Skeletal muscle tissue (tissue), 4 donors: ENCODE results near the gene FSTL4. TPM values are rescaled to one million over a fixed set of nuclear protein-coding genes. Genes with fewer than 3 reads are reported as not detected.

ENCODE experiments used
- H3K27ac ChIP-seq: one replicate; pipeline ENCODE4 v1.7.0; 2013; ENCODE audit warnings: mild to moderate bottlenecking, low read depth, low read length, inconsistent platforms
- H3K27me3 ChIP-seq, 3 donors: one replicate each; pipeline ENCODE4 v1.7.0; 2013; ENCODE audit warnings: low read length in 3 of 3; ENCODE audit not compliant: control insufficient read depth in 3 of 3, insufficient read depth in 3 of 3
- H3K36me3 ChIP-seq, 3 donors: one replicate each; pipeline ENCODE4 v1.7.0; 2013; ENCODE audit warnings: low read length in 3 of 3; ENCODE audit not compliant: control insufficient read depth in 3 of 3, insufficient read depth in 3 of 3
- H3K4me1 ChIP-seq, 3 donors: one replicate each; pipeline ENCODE4 v1.7.0; 2013; ENCODE audit warnings: low read length in 3 of 3, mild to moderate bottlenecking in 3 of 3; ENCODE audit not compliant: control insufficient read depth in 3 of 3, insufficient read depth in 3 of 3
- H3K4me3 ChIP-seq, 3 donors: one replicate each; pipeline ENCODE4 v1.7.0; 2013; ENCODE audit warnings: low read length in 3 of 3
- H3K9ac ChIP-seq, 3 donors: one replicate each; pipeline ENCODE4 v1.7.0; 2013; ENCODE audit warnings: low read length in 3 of 3, mild to moderate bottlenecking in 3 of 3, moderate library complexity in 2 of 3, low read depth in 1 of 3
- H3K9me3 ChIP-seq, 3 donors: one replicate each; pipeline ENCODE4 v1.7.0; 2013; ENCODE audit warnings: low read length in 3 of 3; ENCODE audit not compliant: control insufficient read depth in 3 of 3
- total RNA-seq: library from RNA; depleted of rRNA; stranded (reverse); fragments of >200 nt; gene quantifications from one replicate; pipeline ENCODE4 v1.2.3, GENCODE V29; 2014
- donor health status: Osteomylitis.

The FSTL4 gene
- total RNA-seq, 1 donor from 2014 or later: 1.0 TPM

GRCh38 chr5:133164759-133165158 lies 447.6 kb downstream of the FSTL4 start:
- no peaks in the 10 kb centered on the region for H3K4me1 ChIP-seq
- no peaks in the 10 kb centered on the region for H3K9me3 ChIP-seq
- no peak overlapping the region for H3K27ac ChIP-seq
- H3K27me3 ChIP-seq: no peaks in the 10 kb centered on the region
- H3K4me3 ChIP-seq: no peak overlapping the region
- no peaks in the 10 kb centered on the region for H3K36me3 ChIP-seq
- no peak overlapping the region for H3K9ac ChIP-seq

GRCh38 chr5:133163839-133164238 lies 448.5 kb downstream of the FSTL4 start:
- Histone ChIP-seq H3K27ac (no peak overlapping the region), H3K27me3 (no peaks in the 10 kb centered on the region), H3K4me3 (no peak overlapping the region), H3K9ac (no peak overlapping the region), H3K36me3 (no peaks in the 10 kb centered on the region), H3K9me3 (no peaks in the 10 kb centered on the region), H3K4me1 (no peaks in the 10 kb centered on the region)

- no peaks in the 10 kb centered on the region for H3K27me3 ChIP-seq
- no peaks in the 10 kb centered on the region for H3K4me1 ChIP-seq
- no peak overlapping the region for H3K9ac ChIP-seq
- no peaks in the 10 kb centered on the region for H3K9me3 ChIP-seq
- no peaks in the 10 kb centered on the region for H3K36me3 ChIP-seq
- H3K4me3 ChIP-seq: no peak overlapping the region
- no peak overlapping the region for H3K27ac ChIP-seq
These were observed 452.8 kb downstream of the FSTL4 start for GRCh38 chr5:133159543-133159942.

- Histone ChIP-seq H3K27me3 (no peaks in the 10 kb centered on the region), H3K27ac (no peak overlapping the region), H3K4me3 (no peak overlapping the region), H3K36me3 (no peaks in the 10 kb centered on the region), H3K9me3 (no peaks in the 10 kb centered on the region), H3K4me1 (no peaks in the 10 kb centered on the region), H3K9ac (no peak overlapping the region)
These were observed 456.9 kb downstream of the FSTL4 start for GRCh38 chr5:133155326-133155969.

- H3K9me3 ChIP-seq: no peaks in the 10 kb centered on the region
- no peak overlapping the region for H3K9ac ChIP-seq
- no peaks in the 10 kb centered on the region for H3K27me3 ChIP-seq
- no peaks in the 10 kb centered on the region for H3K4me1 ChIP-seq
- no peak overlapping the region for H3K27ac ChIP-seq
- no peak overlapping the region for H3K4me3 ChIP-seq
- no peaks in the 10 kb centered on the region for H3K36me3 ChIP-seq
These were observed 457.9 kb downstream of the FSTL4 start for GRCh38 chr5:133154274-133155075.

- Histone ChIP-seq H3K36me3 (no peaks in the 10 kb centered on the region), H3K27ac (no peak overlapping the region), H3K27me3 (no peaks in the 10 kb centered on the region), H3K4me3 (no peak overlapping the region), H3K4me1 (peaks cover 0 to 2% (median 0%) of the 10 kb centered on the region in 3 donors), H3K9ac (no peak overlapping the region), H3K9me3 (no peaks in the 10 kb centered on the region)
These were observed 461.3 kb downstream of the FSTL4 start for GRCh38 chr5:133150909-133151544.

- Histone ChIP-seq H3K36me3 (no peaks in the 10 kb centered on the region), H3K4me1 (peaks cover 0 to 2% (median 0%) of the 10 kb centered on the region in 3 donors), H3K9ac (no peak overlapping the region), H3K27ac (no peak overlapping the region), H3K4me3 (no peak overlapping the region), H3K9me3 (no peaks in the 10 kb centered on the region), H3K27me3 (no peaks in the 10 kb centered on the region)
These were observed 463.0 kb downstream of the FSTL4 start for GRCh38 chr5:133149345-133149744.

GRCh38 chr5:133147815-133148567 lies 464.4 kb downstream of the FSTL4 start:
- Histone ChIP-seq H3K9me3 (no peaks in the 10 kb centered on the region), H3K27me3 (no peaks in the 10 kb centered on the region), H3K4me3 (no peak overlapping the region), H3K27ac (no peak overlapping the region), H3K9ac (no peak overlapping the region), H3K4me1 (peaks cover 0 to 2% (median 0%) of the 10 kb centered on the region in 3 donors), H3K36me3 (no peaks in the 10 kb centered on the region)

GRCh38 chr5:133147411-133147810 lies 464.9 kb downstream of the FSTL4 start:
- Histone ChIP-seq H3K27me3 (no peaks in the 10 kb centered on the region), H3K36me3 (no peaks in the 10 kb centered on the region), H3K9ac (no peak overlapping the region), H3K4me1 (peaks cover 0 to 2% (median 0%) of the 10 kb centered on the region in 3 donors), H3K4me3 (no peak overlapping the region), H3K27ac (no peak overlapping the region), H3K9me3 (no peaks in the 10 kb centered on the region)
